K562 (cell line): Measurements from ENCODE around the gene KANK4. TPM values are rescaled to one million over a fixed set of nuclear protein-coding genes. Genes with fewer than 3 reads are reported as not detected.

Experiments used
- ATAC-seq: fragments of 200-7000 bp; cut with Tn5 transposase; 3 replicates; pipeline ENCODE4 v1.9.1; 2020; ENCODE audit warnings: moderate library complexity
- BruUV-seq: library from RNA; stranded (reverse); fragments of 400-500 nt; replicated peaks from 2 replicates; lab custom pipeline; 2021; lab: Mats Ljungman, UMichigan
- CTCF ChIA-PET: fragments of 300-600 bp; formaldehyde crosslinking; extraction: SDS; loops from one replicate; lab custom pipeline; 2021; ENCODE audit warnings: low intra/inter-chr PET ratio; lab: Yijun Ruan, JAX
- POLR2A ChIA-PET: fragments of 300-600, 350-650 bp; sonication (Branson Sonifier 250); formaldehyde crosslinking; extraction: SDS; loops from one replicate; lab custom pipeline; 2021; ENCODE audit warnings: antibody characterized with exemption, inconsistent platforms; lab: Yijun Ruan, JAX
- DNase-seq, 4 experiments: peaks; one replicate each; pipeline versions ENCODE4 v3.0.0 to v3.0.0-alpha.2; 2011 to 2018; ENCODE audit warnings: low spot score in 3 of 4, mixed read lengths in 3 of 4; ENCODE audit errors: extremely low read depth in 1 of 4
- FAIRE-seq: peaks from 2 replicates; lab custom pipeline; 2011; peaks lifted over from hg19 to GRCh38; lab: Jason Lieb, UNC
- H2AFZ ChIP-seq: 2 replicates; pipeline ENCODE4 v1.6.0; 2011; ENCODE audit warnings: low read depth, low read length, control low read depth, inconsistent platforms
- H3K27ac ChIP-seq: fragments of 200-600 bp; 3 replicates; pipeline ENCODE4 v1.8.0; 2011; ENCODE audit warnings: low read depth, mild to moderate bottlenecking, control low read depth, inconsistent platforms, low read length, moderate library complexity, mixed read lengths; ENCODE audit errors: extremely low read depth
- H3K27me3 ChIP-seq, 2 experiments: fragments of 300-600 bp in 1 of 2; 2 replicates in 1 of 2; 3 replicates in 1 of 2; pipeline versions ENCODE4 v1.6.0 to v1.8.0; 2011; ENCODE audit warnings: inconsistent platforms in 2 of 2, low read length in 2 of 2, mild to moderate bottlenecking in 1 of 2, mixed read lengths in 1 of 2, moderate library complexity in 1 of 2; ENCODE audit not compliant: control insufficient read depth in 2 of 2, insufficient read depth in 2 of 2
- H3K36me3 ChIP-seq: fragments of 300-600 bp; 3 replicates; pipeline ENCODE4 v1.8.0; 2011; ENCODE audit warnings: mild to moderate bottlenecking, low read length, inconsistent platforms; ENCODE audit not compliant: control insufficient read depth, insufficient read depth
- H3K4me1 ChIP-seq, 2 experiments: fragments of 200-600 bp in 1 of 2; replicated peaks in 1 of 2; 2 replicates in 1 of 2; 3 replicates in 1 of 2; pipeline versions ENCODE4 v1.5.1 to v1.8.0; 2011; ENCODE audit warnings: inconsistent platforms in 2 of 2, low read length in 2 of 2, mild to moderate bottlenecking in 1 of 2, mixed read lengths in 1 of 2, moderate library complexity in 1 of 2; ENCODE audit not compliant: control insufficient read depth in 2 of 2, insufficient read depth in 2 of 2
- H3K4me2 ChIP-seq: 2 replicates; pipeline ENCODE4 v1.6.1; 2011; ENCODE audit warnings: low read length, control low read depth, inconsistent platforms, mixed read lengths; ENCODE audit not compliant: insufficient read depth
- H3K4me3 ChIP-seq: fragments of 200-600 bp; sonication (generic), shearing (Covaris generic); 2 replicates; pipeline ENCODE4 v1.5.1; 2016; ENCODE audit warnings: control low read depth, inconsistent platforms
- H3K79me2 ChIP-seq: fragments of 200-600 bp; 3 replicates; pipeline ENCODE4 v1.8.0; 2011; ENCODE audit warnings: low read length, inconsistent platforms; ENCODE audit not compliant: control insufficient read depth, insufficient read depth
- H3K9ac ChIP-seq, 2 experiments: 2 replicates each; pipeline versions ENCODE4 v1.6.0 to v1.6.1; 2011; ENCODE audit warnings: low read depth in 2 of 2, low read length in 2 of 2, control low read depth in 1 of 2, inconsistent platforms in 1 of 2, mild to moderate bottlenecking in 1 of 2, mixed read lengths in 1 of 2; ENCODE audit not compliant: insufficient read depth in 1 of 2
- H3K9me1 ChIP-seq: one replicate; pipeline ENCODE4 v1.6.0; 2011; ENCODE audit warnings: inconsistent platforms, mild to moderate bottlenecking, low read length, moderate library complexity; ENCODE audit not compliant: control insufficient read depth, insufficient read depth
- H3K9me3 ChIP-seq: replicated peaks from 2 replicates; pipeline ENCODE4 v1.5.1; 2011; ENCODE audit warnings: low read depth, low read length, inconsistent platforms; ENCODE audit not compliant: control insufficient read depth, insufficient read depth
- H4K20me1 ChIP-seq: replicated peaks from 2 replicates; pipeline ENCODE4 v1.6.1; 2011; ENCODE audit warnings: low read length, inconsistent platforms, mixed read lengths; ENCODE audit not compliant: control insufficient read depth, insufficient read depth
- CBX3 ChIP-seq, 2 experiments: IDR thresholded peaks; 1 replicate in 1 of 2; 2 replicates in 1 of 2; pipeline ENCODE4 v1.6.1; 2012; ENCODE audit warnings: inconsistent platforms in 2 of 2, low read length in 2 of 2, borderline replicate concordance in 1 of 2, control low read depth in 1 of 2
- CSDE1 ChIP-seq, 2 experiments: fragments of 450-650 bp; IDR thresholded peaks; 2 replicates each; pipeline ENCODE4 v1.6.1; 2016; ENCODE audit warnings: mild to moderate bottlenecking in 1 of 2
- CUX1 ChIP-seq: fragments of 200-800 bp; sonication (Bioruptor generic); IDR thresholded peaks from 2 replicates; pipeline ENCODE4 v1.6.1; 2016; ENCODE audit warnings: missing genetic modification characterization, missing compliant biosample characterization
- HMBOX1 ChIP-seq: sonication (generic); IDR thresholded peaks from 2 replicates; pipeline ENCODE4 v1.6.1; 2016
- LEF1 ChIP-seq: fragments of 450-650 bp; IDR thresholded peaks from 2 replicates; pipeline ENCODE4 v1.6.1; 2016; ENCODE audit warnings: mild to moderate bottlenecking
- NFRKB ChIP-seq: fragments of 450-650 bp; IDR thresholded peaks from 2 replicates; pipeline ENCODE4 v1.6.1; 2016; ENCODE audit warnings: low read depth
- RAD21 ChIP-seq, 2 experiments: fragments of 250-450 bp in 1 of 2; fragments of 450-650 bp in 1 of 2; sonication (Bioruptor Pico) in 1 of 2; formaldehyde crosslinking in 1 of 2; IDR thresholded peaks in 1 of 2; conservative IDR thresholded peaks in 1 of 2; 2 replicates each; pipeline versions ENCODE4 v1.4.0 to v1.8.0; 2020 to 2022; ENCODE audit warnings: mild to moderate bottlenecking in 2 of 2, moderate library complexity in 1 of 2
- TAF9B ChIP-seq: fragments of 450-650 bp; IDR thresholded peaks from 2 replicates; pipeline ENCODE4 v1.6.1; 2018; ENCODE audit warnings: mild to moderate bottlenecking; ENCODE audit not compliant: partially characterized antibody
- TCFL5 ChIP-seq: fragments of 250-450 bp; sonication (Bioruptor Pico); conservative IDR thresholded peaks from 2 replicates; pipeline ENCODE4 v1.6.1; 2021; ENCODE audit warnings: mild to moderate bottlenecking, moderate library complexity, matching md5 sums
- ZNF274 ChIP-seq: IDR thresholded peaks from 2 replicates; pipeline ENCODE4 v1.6.1; 2011; ENCODE audit warnings: low read depth, mild to moderate bottlenecking, low read length, moderate library complexity, borderline replicate concordance
- ZNF384 ChIP-seq: IDR thresholded peaks from 2 replicates; pipeline ENCODE4 v1.6.1; 2012; ENCODE audit warnings: low read depth, low read length, improper control_type of control experiment
- ZNF695 ChIP-seq: fragments of 450-650 bp; formaldehyde crosslinking; IDR thresholded peaks from 2 replicates; pipeline ENCODE4 v1.4.0; 2020; ENCODE audit warnings: mild to moderate bottlenecking, moderate library complexity
- ZNF740 ChIP-seq, 3 experiments: fragments of 200-800 bp in 1 of 3; sonication (Bioruptor generic) in 1 of 3; sonication (generic) in 1 of 3; formaldehyde crosslinking in 1 of 3; IDR thresholded peaks; 2 replicates each; pipeline versions ENCODE4 v1.6.1 to v1.8.0; 2016 to 2022; ENCODE audit warnings: mild to moderate bottlenecking in 2 of 3, missing compliant biosample characterization in 2 of 3, missing genetic modification characterization in 2 of 3, missing genetic modification reagents in 1 of 3
- WGBS: fragments of 100-300 bp; shearing (Covaris generic); methylation state at CpG from one replicate; pipeline ENCODE4 v1.1.6; 2016; ENCODE audit warnings: low coverage, mixed read lengths; ENCODE audit not compliant: insufficient coverage; ENCODE audit errors: missing lambda C conversion rate; 5-methylcytosine and 5-hydroxymethylcytosine counted together
- in situ Hi-C: fragments of 300-500 bp; cut with MboI; formaldehyde crosslinking; loops from 4 replicates; pipeline ENCODE4 v1.15.0; 2018; ENCODE audit warnings: inconsistent platforms, mixed read lengths
- intact Hi-C: fragments of 100-400 bp; cut with micrococcal nuclease; formaldehyde crosslinking; loops from 2 replicates; pipeline ENCODE4 v1.14.2; 2022
- polyA plus RNA-seq, 8 experiments: library from polyadenylated mRNA; depleted of rRNA in 4 of 8; stranded (reverse) in 5 of 8; unstranded in 3 of 8; fragments of >200 nt; fragmentation: Nextera tagmentation in 2 of 8; fragmentation: Illumina TruSeq in 1 of 8; extraction: Ambion mirVana in 2 of 8; extraction: Trizol in 1 of 8; gene quantifications; 2 replicates each; pipeline versions ENCODE4 v1.2.1 to v1.2.3, GENCODE V29; 2011 to 2014; ENCODE audit warnings: inconsistent platforms in 1 of 8, missing spikeins in 1 of 8
- total RNA-seq, 7 experiments: library from RNA; depleted of rRNA in 6 of 7; stranded (reverse); fragments of >200 nt in 6 of 7; fragmentation: Illumina TruSeq in 2 of 7; extraction: Trizol in 2 of 7; gene quantifications; 2 replicates each; pipeline versions ENCODE4 v1.2.1 to v1.2.3, GENCODE V29; 2011 to 2021; ENCODE audit warnings: low replicate concordance in 1 of 7

Gene KANK4
- total and polyA plus RNA-seq, 9 of the 15 experiments (the other 6 are each of a cell fraction or from before 2014, with no cell fraction given) = not detected

- intact Hi-C loops = no loop called here
- FAIRE-seq = no peak
- no peak for ATAC-seq
- no peak for TF ChIP-seq ZNF695 (CRISPR knock-in tag)
- no peak for TF ChIP-seq CSDE1 (IDR thresholded peaks at IDR 0.05)
- TF ChIP-seq CUX1 (CRISPR knock-in tag) = no peak
- TF ChIP-seq ZNF384 = no peak
- TF ChIP-seq RAD21 (CRISPR knock-in tag; conservative IDR thresholded peaks at IDR 0.05 in 1 of 2, IDR thresholded peaks at IDR 0.05 in 1 of 2) = no peak
- no peak for TF ChIP-seq ZNF740 (CRISPR knock-in tag; IDR thresholded peaks at IDR 0.05)
- no peak for TF ChIP-seq ZNF740 (tag; IDR thresholded peaks at IDR 0.05)
- TF ChIP-seq HMBOX1 = no peak
- no peak for TF ChIP-seq CBX3 (IDR thresholded peaks at IDR 0.05; ENCODE audit: borderline replicate concordance in 1 of 2, low read length in 2 of 2)
- TF ChIP-seq TCFL5 (CRISPR knock-in tag) = no peak
- TF ChIP-seq TAF9B = no peak
- TF ChIP-seq NFRKB = no peak
- no peak for TF ChIP-seq LEF1
- no peak for TF ChIP-seq ZNF274
These were observed 59.7 kb downstream of the KANK4 start for GRCh38 chr1:62259551-62259950.

More at GRCh38 chr1:62259551-62259950, 59.7 kb downstream of the KANK4 start:
- Histone ChIP-seq H3K36me3 (no peaks in the 10 kb centered on the region), H2AFZ (no peak overlapping the region), H3K9me3 (no peaks in the 10 kb centered on the region), H3K4me2 (no peak overlapping the region), H3K79me2 (no peaks in the 10 kb centered on the region), H3K9ac (no peak overlapping the region), H3K27me3 (peaks cover 7 to 26% of the 10 kb centered on the region in 2 experiments), H3K4me3 (no peak overlapping the region), H3K9me1 (no peaks in the 10 kb centered on the region), H3K4me1 (no peaks in the 10 kb centered on the region), H3K27ac (no peak overlapping the region), H4K20me1 (no peaks in the 10 kb centered on the region; the same call in 1 of the 2 replicates)
- ChIA-PET POLR2A (no interaction called here), CTCF (no interaction called here)
- DNase-seq = no peak
- BruUV-seq = no TSS peak
- in situ Hi-C loops = no loop called here
- WGBS = 0% methylated on average over 4 of the region's 4 CpGs
